SU-DHL-6 (cell line): ENCODE measurements around the gene DHRS1.

Source experiments
- EZH2phosphoT487 ChIP-seq: fragments of 200-600 bp; sonication (generic), shearing (Covaris generic); conservative IDR thresholded peaks from 2 replicates; pipeline ENCODE4 v1.6.1; 2018; ENCODE audit warnings: mild to moderate bottlenecking, antibody characterized with exemption, low read length, moderate library complexity, mixed read lengths
- TF ChIP-seq, protein P1 (sequence below): fragments of 200-600 bp; sonication (generic); IDR thresholded peaks from one replicate; pipeline ENCODE4 v1.5.1; 2017; ENCODE audit warnings: antibody characterized with exemption, mild to moderate bottlenecking, low read length, moderate library complexity; ENCODE audit not compliant: insufficient read depth, poor library complexity, severe bottlenecking

DNA sequence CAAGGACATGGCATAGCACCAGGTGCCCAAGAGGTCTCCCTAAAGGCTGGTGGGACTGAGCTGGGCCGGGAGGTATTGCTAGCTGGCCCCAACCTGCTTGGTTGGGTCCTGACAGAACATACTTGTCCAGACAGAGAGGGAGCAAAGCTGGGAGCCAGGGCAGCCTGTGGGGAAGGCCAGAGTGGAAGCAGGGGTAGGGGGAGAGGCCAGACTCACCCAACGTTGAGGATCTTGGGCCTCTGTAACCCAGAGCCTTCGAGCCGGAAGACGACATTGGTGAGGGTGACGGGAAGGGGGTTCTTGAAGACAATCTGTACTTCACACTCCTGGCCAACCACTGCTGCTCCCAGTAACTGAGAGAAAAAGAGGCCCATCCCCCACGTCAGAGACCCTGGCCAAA, 45.6 kb downstream of the DHRS1 start:
- TF ChIP-seq, protein P1, sequence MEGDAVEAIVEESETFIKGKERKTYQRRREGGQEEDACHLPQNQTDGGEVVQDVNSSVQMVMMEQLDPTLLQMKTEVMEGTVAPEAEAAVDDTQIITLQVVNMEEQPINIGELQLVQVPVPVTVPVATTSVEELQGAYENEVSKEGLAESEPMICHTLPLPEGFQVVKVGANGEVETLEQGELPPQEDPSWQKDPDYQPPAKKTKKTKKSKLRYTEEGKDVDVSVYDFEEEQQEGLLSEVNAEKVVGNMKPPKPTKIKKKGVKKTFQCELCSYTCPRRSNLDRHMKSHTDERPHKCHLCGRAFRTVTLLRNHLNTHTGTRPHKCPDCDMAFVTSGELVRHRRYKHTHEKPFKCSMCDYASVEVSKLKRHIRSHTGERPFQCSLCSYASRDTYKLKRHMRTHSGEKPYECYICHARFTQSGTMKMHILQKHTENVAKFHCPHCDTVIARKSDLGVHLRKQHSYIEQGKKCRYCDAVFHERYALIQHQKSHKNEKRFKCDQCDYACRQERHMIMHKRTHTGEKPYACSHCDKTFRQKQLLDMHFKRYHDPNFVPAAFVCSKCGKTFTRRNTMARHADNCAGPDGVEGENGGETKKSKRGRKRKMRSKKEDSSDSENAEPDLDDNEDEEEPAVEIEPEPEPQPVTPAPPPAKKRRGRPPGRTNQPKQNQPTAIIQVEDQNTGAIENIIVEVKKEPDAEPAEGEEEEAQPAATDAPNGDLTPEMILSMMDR = no peak
- no peak for TF ChIP-seq EZH2phosphoT487
